Kidney capillary endothelial cell (primary cell): ENCODE data around the gene PDE4B.
"Not testable (repeated sequence)": the region's sequence is repeated elsewhere in the genome, so short reads cannot be mapped to it uniquely, and the experiment has no call there.

Experiments used
- DNase-seq: peaks from one replicate; pipeline ENCODE4 v3.0.0-alpha.2; 2018; ENCODE audit warnings: low spot score

The PDE4B gene

GRCh38 chr1:65994223-65994622 is 201.5 kb downstream of the PDE4B start:
- DNase-seq = no peak

GRCh38 chr1:65995336-65995735 is 202.6 kb downstream of the PDE4B start:
- no peak for DNase-seq

GRCh38 chr1:65995928-65996327 is 203.2 kb downstream of the PDE4B start:
- no peak for DNase-seq

- DNase-seq = no peak
Observed at GRCh38 chr1:65997693-65998092, 205.0 kb downstream of the PDE4B start.

- DNase-seq = no peak
Observed at GRCh38 chr1:65998763-65999583, 206.3 kb downstream of the PDE4B start.

GRCh38 chr1:66000033-66000637 is 207.4 kb downstream of the PDE4B start:
- no peak for DNase-seq

- DNase-seq = no peak
Observed at GRCh38 chr1:66003690-66004089, 211.0 kb downstream of the PDE4B start.

GRCh38 chr1:66006534-66006933 is 213.8 kb downstream of the PDE4B start:
- not testable (repeated sequence) for DNase-seq

GRCh38 chr1:66012106-66012784 is 219.6 kb downstream of the PDE4B start:
- DNase-seq = no peak

- no peak for DNase-seq
Observed at GRCh38 chr1:66013371-66013770, 220.7 kb downstream of the PDE4B start.

- no peak for DNase-seq
Observed at GRCh38 chr1:66022904-66023620, 230.4 kb downstream of the PDE4B start.

GRCh38 chr1:66025188-66025587 is 232.5 kb downstream of the PDE4B start:
- no peak for DNase-seq

- no peak for DNase-seq
Observed at GRCh38 chr1:66028035-66028434, 235.3 kb downstream of the PDE4B start.

- DNase-seq = no peak
Observed at GRCh38 chr1:66033781-66034180, 241.1 kb downstream of the PDE4B start.

- no peak for DNase-seq
Observed at GRCh38 chr1:66035616-66036245, 243.0 kb downstream of the PDE4B start.

GRCh38 chr1:66041654-66042053 is 249.0 kb downstream of the PDE4B start:
- DNase-seq = no peak

GRCh38 chr1:66043186-66043585 is 250.5 kb downstream of the PDE4B start:
- no peak for DNase-seq

- DNase-seq = no peak
Observed at GRCh38 chr1:66044912-66045311, 252.2 kb downstream of the PDE4B start.

- no peak for DNase-seq
Observed at GRCh38 chr1:66046415-66046814, 253.7 kb downstream of the PDE4B start.

GRCh38 chr1:66048011-66048410 is 255.3 kb downstream of the PDE4B start:
- peak; percentile 71 for DNase-seq

- DNase-seq = peak; percentile 48
Observed at GRCh38 chr1:66050123-66050522, 257.4 kb downstream of the PDE4B start.

- DNase-seq = no peak
Observed at GRCh38 chr1:66050633-66051032, 257.9 kb downstream of the PDE4B start.
